Lower leg skin (tissue), 3 donors: ENCODE data around the gene EFCAB8.

Source experiments
- CTCF ChIP-seq, 3 donors: fragments of 450-650 bp; IDR thresholded peaks; one replicate each; pipeline ENCODE4 v1.5.1; 2016; ENCODE audit warnings: antibody characterized with exemption in 3 of 3, mild to moderate bottlenecking in 3 of 3, moderate library complexity in 2 of 3
- POLR2A ChIP-seq, 2 donors: fragments of 450-650 bp; IDR thresholded peaks; one replicate each; pipeline ENCODE4 v1.6.1; 2016 to 2017; ENCODE audit warnings: antibody characterized with exemption in 2 of 2, mild to moderate bottlenecking in 1 of 2, moderate library complexity in 1 of 2

GRCh38 chr20:32891926-32892660, 33.4 kb downstream of the EFCAB8 start:
- TF ChIP-seq CTCF (IDR thresholded peaks at IDR 0.05), result no peak
- TF ChIP-seq POLR2A (IDR thresholded peaks at IDR 0.05), result no peak
